Uterus (tissue), 2 donors: ENCODE data around the gene ETF1.

Source experiments
- CTCF ChIP-seq, 4 experiments: fragments of 200-600 bp in 2 of 4; fragments of 450-650 bp in 2 of 4; sonication (generic) in 2 of 4; IDR thresholded peaks; one replicate each; pipeline ENCODE4 v1.5.1; 2016 to 2019; ENCODE audit warnings: antibody characterized with exemption in 4 of 4, mild to moderate bottlenecking in 2 of 4, moderate library complexity in 1 of 4
- POLR2A ChIP-seq, 2 donors: fragments of 450-650 bp; IDR thresholded peaks; one replicate each; pipeline ENCODE4 v1.6.1; 2016; ENCODE audit warnings: antibody characterized with exemption in 2 of 2, mild to moderate bottlenecking in 1 of 2, moderate library complexity in 1 of 2

- TF ChIP-seq CTCF (IDR thresholded peaks at IDR 0.05) (no peak), POLR2A (IDR thresholded peaks at IDR 0.05) (no peak)
Observed at GRCh38 chr5:138488481-138488945, 54.5 kb downstream of the ETF1 start.
